H1 (cell line): ENCODE results near the gene TCFL5.

Experiments
- EP300 ChIP-seq, 2 experiments: IDR thresholded peaks; 1 replicate in 1 of 2; 2 replicates in 1 of 2; pipeline ENCODE4 v1.6.1; 2011 to 2012; ENCODE audit warnings: low read depth in 2 of 2, low read length in 2 of 2, mild to moderate bottlenecking in 2 of 2, borderline replicate concordance in 1 of 2, inconsistent platforms in 1 of 2, moderate library complexity in 1 of 2
- JUND ChIP-seq: IDR thresholded peaks from 2 replicates; pipeline ENCODE4 v1.6.1; 2011; ENCODE audit warnings: mild to moderate bottlenecking, improper control_type of control experiment, low read length
- NANOG ChIP-seq: IDR thresholded peaks from 2 replicates; pipeline ENCODE4 v1.6.1; 2011; ENCODE audit warnings: low read length, low read depth, mild to moderate bottlenecking, inconsistent platforms; ENCODE audit not compliant: insufficient read depth, poor library complexity, severe bottlenecking
- NRF1 ChIP-seq: IDR thresholded peaks from 2 replicates; pipeline ENCODE4 v1.6.1; 2011; ENCODE audit warnings: mild to moderate bottlenecking, low read depth, low read length, improper control_type of control experiment
- YY1 ChIP-seq: IDR thresholded peaks from 2 replicates; pipeline ENCODE4 v1.6.1; 2011; ENCODE audit warnings: low read depth, mild to moderate bottlenecking, low read length
- TF ChIP-seq, protein P1 (sequence below), 3 experiments: IDR thresholded peaks; 1 replicate in 2 of 3; 2 replicates in 1 of 3; pipeline versions ENCODE4 v1.5.1 to v1.6.1; 2011; ENCODE audit warnings: low read length in 3 of 3, mild to moderate bottlenecking in 3 of 3, inconsistent platforms in 2 of 3, low read depth in 1 of 3, moderate library complexity in 1 of 3; ENCODE audit not compliant: insufficient read depth in 1 of 3; ENCODE audit errors: control extremely low read depth in 1 of 3

DNA sequence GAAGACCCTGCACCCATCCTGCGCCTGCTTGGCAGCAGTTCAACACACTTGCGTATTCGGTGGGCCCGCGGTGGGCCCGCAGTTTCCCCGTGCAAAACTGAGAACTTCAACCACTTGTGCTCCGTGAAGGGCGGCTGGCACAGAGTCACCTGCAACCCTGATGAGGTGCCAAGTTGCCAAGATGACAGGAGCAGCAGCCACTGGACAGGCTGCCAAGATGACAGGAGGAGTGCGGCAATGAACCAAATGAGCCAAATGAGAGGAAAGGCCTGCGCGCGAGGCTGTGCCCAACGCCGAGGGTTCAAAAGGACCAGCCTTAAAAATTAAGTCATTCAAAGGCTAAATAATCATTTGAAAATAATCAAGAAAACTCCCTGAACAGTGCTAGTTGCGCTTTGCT lies 44.6 kb upstream of the TCFL5 start:
- TF ChIP-seq, protein P1, sequence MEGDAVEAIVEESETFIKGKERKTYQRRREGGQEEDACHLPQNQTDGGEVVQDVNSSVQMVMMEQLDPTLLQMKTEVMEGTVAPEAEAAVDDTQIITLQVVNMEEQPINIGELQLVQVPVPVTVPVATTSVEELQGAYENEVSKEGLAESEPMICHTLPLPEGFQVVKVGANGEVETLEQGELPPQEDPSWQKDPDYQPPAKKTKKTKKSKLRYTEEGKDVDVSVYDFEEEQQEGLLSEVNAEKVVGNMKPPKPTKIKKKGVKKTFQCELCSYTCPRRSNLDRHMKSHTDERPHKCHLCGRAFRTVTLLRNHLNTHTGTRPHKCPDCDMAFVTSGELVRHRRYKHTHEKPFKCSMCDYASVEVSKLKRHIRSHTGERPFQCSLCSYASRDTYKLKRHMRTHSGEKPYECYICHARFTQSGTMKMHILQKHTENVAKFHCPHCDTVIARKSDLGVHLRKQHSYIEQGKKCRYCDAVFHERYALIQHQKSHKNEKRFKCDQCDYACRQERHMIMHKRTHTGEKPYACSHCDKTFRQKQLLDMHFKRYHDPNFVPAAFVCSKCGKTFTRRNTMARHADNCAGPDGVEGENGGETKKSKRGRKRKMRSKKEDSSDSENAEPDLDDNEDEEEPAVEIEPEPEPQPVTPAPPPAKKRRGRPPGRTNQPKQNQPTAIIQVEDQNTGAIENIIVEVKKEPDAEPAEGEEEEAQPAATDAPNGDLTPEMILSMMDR (IDR thresholded peaks at IDR 0.05; ENCODE audit: control extremely low read depth in 1 of 3, insufficient read depth in 1 of 3, low read depth in 1 of 3, low read length in 3 of 3): no peak
- no peak for TF ChIP-seq JUND
- TF ChIP-seq NRF1: no peak
- TF ChIP-seq EP300 (IDR thresholded peaks at IDR 0.05; ENCODE audit: borderline replicate concordance in 1 of 2, low read depth in 2 of 2, low read length in 2 of 2): no peak
- TF ChIP-seq NANOG: no peak
- TF ChIP-seq YY1: no peak
